HG03095 (cell line): Measurements from ENCODE around the gene CDH4.

Experiments used
- ATAC-seq: cut with Tn5 transposase; IDR thresholded peaks from one replicate; pipeline ENCODE4 v1.9.1; 2021; ENCODE audit warnings: moderate library complexity; ENCODE audit not compliant: unreplicated experiment

CDH4 gene

DNA sequence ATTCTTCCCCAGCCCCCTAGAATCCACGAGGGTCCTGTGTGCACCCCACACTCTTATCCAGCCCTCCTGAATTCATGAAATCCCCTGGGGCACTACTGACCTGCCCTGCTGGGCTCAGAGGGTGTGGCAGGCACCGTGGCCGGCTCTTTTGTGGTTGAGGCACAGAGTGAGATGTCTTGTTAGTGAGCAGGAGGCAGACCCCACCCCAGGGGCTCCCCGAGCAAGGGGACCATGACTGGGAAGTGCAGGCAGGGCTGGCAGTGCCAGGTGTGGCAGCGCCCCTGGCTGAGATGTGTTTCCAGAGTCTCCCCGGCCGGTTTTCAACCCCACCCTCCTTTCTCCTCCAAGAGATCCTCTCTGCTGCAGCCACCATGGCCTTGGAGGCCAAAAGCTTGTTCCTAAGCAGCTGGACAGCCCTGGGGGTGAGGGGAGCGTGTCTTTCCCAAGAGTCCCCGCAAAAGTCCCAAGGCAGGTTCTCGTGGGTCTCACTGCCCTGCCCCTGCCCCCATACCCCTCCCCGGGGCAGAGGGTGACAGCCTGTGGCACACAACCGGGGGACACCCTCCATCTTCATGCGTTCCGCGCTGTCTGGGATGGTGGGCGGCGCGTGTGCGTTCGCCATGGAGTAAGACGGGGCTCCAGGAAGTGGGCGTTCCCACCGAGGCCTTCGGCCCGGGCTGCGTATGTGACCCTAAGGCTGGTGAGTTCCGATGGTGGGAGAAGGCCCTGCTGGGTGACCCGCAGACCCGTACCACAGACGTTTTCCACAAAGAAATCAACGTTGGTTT, 604.8 kb downstream of the CDH4 start:
- no peak for ATAC-seq

DNA sequence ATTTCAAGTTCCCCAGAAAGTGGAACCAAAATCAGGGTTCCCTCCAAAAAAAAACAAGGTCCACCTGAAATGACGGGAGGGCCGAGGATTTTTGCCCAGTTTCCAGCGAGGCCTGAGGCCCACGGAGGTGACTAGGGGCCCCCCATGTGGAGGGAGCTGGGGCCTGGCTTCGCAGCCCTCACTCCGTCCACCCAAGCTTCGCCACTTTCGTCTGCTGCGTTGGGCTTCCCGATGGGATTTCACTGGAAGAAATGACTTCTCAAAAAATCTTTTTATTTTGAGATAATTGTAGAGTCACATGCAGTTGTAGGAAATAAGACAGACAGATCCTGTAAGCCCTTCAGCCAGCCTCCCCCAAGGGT, 605.3 kb downstream of the CDH4 start:
- no peak for ATAC-seq

DNA sequence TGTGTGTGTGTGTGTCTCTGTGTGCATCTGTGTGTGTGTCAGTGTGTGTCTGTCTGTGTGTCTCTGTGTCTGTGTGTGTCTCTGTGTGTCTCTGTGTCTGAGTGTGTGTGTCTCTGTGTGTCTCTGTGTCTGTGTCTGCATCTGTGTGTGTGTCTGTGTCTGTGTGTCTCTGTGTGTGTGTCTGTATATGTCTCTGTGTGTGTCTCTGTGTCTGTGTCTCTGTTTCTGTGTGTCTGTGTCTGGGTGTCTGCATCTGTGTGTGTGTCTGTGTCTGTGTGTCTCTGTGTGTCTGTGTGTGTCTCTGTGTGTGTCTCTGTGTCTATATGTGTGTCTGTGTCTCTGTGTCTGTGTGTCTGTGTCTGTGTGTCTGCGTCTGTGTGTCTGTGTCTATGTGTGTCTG, 605.8 kb downstream of the CDH4 start:
- no peak for ATAC-seq

DNA sequence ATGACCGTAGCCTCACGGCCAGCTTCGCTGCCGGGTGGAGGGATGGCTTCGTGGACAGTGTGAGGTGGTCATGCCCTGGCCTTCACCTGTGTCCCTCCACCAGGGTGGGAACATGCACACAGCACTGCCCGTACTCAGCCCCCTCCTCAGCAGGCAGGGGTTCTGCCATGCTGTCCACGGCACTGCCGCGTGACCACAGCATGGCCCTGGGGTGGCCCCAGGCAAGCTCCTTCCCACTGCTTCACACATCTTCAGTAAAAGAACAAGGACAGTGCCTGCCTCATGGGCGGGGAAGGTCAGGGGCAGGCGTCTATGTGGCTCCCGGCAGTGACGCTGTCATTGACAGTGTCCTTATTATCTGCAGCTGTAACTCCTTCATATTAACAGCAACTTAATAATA, 607.7 kb downstream of the CDH4 start:
- ATAC-seq, result no peak

DNA sequence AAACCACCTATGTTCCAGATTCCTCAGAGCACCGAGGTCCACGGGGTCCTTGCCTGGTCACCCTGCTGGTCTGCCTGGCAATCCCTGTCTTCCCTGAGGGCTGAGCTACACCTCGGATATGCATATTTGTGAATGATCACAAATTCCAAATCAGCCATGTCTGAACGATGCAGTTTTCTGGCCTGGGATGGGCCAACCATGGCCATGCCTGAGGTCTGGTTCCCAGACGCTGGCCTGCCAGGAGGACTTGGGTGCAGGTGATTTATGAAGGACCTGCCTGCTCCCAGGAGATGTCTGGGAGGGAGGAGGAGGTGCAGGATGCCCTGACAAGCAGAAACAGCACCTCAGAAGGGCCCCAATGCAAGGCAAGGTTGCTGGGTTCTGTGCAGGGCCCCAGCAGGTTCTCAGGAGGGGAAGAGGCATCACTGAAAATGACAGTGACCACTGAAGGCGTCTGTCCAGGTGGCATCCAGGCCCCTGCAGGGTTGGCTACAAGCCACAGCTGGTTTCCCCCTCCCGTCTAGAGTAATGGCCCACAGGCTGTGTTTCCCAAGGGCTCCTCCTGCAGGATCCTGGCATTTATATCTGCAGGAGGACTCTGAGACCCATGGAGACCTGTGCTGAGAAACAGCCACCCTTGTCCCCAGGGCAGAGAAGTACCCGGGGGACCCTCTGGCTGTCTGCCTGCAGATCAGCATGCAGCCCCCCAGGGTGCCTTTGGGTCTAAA, 608.4 kb downstream of the CDH4 start:
- ATAC-seq, result no peak

DNA sequence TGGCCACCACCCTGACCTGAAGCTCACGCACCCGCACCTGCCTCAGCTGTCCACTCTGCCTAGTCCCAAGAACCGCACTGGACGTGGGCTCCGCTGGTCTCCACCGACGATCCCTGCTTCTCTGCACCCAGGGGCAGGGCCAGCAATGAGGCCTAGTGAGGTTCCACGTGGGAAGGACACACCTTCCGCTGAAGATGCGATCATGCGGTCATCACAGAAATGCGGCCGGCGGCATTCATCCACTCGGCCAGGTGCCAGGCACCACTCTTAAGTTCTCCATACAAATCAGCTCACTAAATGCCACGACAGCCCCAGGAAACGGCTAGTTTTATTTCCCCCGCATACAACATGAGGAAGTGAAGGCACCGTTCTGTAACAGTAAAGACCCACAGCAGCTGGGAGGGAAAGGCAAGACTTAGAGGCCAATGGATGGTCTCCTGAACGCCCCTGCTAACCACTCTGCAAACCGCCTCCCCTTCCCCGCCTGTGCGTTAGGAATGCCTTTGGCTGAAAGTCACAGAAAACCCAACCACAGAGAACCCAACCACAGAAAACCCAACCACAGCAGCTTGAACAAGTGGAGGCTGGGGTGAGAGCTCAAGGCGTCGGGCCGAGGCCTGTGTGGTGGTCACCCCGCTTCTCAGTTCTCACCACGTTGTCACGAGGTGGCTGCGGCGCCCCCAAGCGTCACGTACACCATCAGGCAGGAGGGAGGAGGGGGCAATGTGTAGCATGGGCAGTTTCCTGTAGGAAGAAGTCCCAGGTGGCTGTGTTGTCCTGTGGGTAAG, 609.2 kb downstream of the CDH4 start:
- no peak for ATAC-seq

DNA sequence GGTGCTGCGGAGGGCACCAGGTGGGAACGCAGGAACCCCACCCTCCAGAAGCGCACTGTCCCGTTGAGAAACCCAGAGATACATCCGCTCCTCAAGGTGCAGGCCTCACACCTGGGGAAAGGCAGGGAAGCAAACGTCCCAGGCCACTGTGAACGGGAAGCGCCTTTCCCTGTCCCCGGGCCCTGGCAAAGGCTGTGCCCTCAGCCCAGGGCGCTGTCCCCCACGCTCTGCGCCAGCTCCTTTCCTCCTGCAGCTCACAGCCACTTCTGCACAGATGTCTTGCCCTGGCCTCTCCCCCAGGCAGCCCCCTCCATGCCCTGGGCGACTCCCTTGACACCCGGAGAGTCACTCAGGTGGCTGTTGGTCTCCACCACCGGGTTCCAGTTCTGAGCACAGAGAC, 609.8 kb downstream of the CDH4 start:
- ATAC-seq, result no peak

DNA sequence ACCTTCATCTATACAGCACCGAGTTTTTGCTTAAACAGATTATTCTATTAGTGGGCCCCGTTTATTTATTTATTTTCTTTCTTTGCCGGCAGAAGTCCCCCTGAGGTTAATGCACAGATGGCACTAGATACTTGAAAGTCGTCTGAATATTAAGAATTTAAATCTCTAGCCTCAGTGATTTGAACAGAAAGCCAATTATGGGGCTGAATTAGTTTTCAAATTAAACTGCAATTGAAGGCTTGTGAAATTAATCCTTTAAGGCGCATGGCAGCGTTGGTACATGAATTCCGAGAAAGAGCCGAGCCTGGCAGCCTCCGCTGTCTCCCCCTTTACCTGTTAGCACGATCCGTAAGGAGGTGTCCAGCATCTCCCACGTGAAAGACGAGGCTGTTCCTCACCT, 610.8 kb downstream of the CDH4 start:
- no peak for ATAC-seq

DNA sequence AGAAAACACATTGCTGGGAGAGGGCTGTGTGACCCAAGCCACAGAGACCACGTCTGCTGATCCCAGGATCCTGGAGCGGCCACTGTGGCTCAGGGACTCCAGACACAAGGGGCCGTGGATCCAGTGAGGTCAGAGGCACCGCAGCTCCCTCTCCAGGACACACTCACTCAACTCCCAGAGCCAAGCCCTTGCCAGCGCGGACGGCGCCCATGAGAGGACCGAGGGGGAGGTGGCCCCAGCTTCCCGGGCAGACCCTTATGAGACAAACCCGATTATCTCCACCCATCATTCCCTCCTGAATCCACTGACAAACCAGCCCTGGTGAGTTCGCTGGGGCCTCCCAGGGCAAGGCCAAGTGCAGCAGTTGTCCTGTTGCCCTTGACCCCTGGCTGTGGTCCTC, 612.4 kb downstream of the CDH4 start:
- ATAC-seq, result no peak

DNA sequence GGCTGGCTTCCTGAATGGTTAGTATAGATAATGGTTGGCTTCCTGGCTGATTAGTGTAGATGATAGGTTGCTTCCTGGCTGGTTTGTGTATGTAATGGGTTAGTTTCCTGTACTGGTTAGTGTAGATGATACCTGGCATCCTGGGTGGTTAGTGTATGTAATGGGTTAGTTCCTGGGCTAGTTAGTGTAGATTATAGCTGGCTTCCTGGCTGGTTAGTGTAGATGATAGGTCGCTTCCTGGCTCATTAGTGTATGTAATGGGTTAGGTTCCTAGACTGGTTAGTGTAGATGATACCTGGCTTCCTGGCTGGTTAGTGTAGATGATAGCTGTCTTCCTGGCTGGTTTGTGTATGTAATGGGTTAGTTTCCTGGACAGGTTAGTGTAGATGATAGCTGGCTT, 613.3 kb downstream of the CDH4 start:
- ATAC-seq, result no peak

DNA sequence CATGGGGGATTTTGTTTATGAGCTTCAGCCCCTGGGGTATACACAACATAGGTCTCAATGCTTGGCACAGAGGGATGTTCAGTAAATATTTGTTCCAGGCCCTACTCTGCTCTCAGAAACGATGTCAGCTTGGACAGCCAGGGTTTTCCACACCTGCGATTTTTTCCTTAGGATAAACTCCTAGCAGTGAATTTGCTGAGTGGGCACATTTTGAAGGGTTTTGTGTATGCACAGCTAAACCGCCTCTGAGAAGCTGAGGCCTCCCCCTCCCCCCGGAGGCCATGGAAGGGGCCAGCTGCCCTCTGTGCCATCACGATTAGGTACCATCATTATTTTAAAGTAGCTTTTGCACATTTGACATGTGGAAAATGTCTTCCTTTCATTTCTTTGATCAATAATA, 614.1 kb downstream of the CDH4 start:
- no peak for ATAC-seq

DNA sequence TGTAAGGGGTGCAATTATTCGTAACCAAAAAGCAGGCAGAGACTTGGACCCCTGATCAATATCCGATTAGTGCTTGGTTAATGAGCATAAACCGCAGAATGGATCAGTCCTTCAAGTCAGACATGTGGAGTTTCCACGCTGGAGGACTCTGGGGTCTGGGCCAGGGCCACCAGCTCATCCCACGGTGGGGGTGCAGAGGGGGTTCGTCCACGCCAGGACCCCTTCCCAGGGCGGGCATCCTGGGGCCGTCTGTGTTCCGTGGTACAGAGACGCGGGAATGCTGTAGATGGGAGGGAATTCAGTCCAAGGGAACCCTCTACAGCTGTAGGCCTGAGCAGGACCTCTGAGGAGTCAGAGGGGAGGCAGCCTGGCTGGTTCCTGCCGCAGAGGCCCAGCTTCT, 615.9 kb downstream of the CDH4 start:
- no peak for ATAC-seq

DNA sequence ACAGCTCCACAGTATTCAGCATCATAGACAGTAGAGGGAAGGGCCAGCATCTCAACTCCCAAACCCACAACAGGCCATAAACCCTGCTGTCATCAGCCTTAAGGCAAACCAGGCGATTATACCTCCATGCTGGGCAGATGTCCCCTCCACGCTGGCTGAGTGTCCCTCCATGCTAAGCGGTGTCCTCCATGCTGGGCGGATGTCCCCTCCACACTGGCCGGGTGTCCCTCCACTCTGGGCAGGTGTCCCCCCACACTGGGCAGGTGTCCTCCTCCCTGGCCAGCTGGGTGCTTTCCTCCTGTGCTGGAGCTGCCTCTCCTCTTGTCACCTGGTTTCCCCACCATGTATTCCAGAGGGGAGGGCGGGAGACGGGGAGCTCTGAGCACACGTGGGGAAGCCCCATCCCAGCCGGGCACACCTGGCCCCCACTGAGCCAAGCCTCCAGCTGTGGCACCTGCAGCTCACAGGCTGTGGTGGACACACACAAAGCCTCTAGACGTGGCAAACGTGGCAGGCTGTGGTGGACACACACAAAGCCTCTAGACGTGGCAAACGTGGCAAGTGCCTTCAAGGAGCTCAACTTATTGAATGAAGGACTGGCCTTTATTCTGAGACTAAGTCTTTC, 616.5 kb downstream of the CDH4 start:
- no peak for ATAC-seq

DNA sequence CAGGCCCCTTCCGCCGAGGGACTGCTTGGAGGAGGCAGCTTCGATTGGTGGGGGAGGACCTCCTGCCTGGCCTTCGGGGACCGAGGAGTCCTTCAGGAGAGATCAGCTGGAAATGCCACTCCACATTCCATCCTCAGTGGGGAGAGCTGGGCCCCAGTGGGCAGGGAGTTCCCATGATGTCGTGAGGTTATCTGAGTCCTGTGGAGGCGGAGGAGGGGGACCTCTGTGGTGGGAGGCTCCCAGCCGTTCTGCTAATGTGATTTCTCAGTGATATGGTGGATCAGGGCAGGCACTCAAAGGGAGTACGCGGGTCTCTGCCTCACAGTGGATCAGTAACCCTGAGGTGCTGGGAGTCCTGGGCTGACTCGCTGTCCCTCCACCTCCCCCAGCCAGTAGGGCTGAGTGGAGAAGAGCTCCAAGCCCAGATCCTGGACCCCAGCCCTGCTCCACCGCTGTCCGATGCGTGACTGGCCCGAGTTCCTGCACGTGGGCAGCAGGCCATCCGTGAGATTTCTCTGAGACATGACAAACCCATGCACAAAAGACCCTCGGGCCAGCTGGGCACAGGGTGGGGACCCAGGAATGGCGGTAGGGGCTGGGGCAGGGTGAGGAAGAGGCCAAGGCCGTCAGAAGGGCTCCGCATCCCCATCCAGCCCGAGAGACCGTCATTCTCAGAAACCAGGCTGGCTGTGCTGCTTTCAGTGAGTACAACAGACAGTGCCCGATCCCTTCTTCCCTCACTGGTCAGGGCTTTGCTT, 617.9 kb downstream of the CDH4 start:
- ATAC-seq, result no peak

DNA sequence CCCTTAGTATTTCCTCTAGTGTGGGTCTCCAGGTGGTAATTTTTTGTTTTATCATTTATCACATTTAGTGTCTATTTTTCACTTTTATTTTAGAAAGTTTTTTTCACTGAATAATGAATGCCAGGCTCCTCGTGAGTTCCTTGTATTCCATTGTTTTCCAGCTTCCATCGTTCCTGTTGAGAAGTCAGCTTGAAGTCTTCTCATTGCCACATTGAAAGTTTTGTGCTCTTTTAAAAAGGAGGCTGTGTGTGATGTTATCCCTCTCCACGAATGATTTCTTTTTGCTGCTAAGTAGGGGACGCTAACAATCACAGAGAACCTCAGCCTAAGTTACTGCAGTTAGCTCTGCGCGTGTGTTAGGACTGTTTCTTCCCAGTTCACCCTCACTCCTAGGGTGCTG, 619.1 kb downstream of the CDH4 start:
- ATAC-seq, result no peak

DNA sequence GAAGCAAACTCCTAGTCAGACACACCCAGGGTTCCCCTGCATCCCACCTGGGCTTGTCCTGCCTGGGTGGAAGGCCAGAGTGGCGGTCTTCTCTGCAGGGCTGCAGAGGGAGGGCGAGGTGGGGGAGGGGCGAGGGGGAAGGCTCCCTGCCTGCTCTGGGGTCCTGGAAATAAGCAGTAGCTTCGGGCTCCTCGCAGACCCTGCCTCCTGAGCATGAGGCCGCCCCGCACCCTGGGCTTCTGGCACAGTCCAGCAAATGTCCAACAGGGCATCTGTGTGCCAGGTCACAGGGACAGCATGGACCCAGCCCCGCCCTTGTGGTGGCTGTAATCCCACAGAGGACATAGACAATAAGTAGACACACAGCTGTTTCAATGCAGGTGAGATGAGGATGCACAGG, 619.9 kb downstream of the CDH4 start:
- ATAC-seq, result no peak

DNA sequence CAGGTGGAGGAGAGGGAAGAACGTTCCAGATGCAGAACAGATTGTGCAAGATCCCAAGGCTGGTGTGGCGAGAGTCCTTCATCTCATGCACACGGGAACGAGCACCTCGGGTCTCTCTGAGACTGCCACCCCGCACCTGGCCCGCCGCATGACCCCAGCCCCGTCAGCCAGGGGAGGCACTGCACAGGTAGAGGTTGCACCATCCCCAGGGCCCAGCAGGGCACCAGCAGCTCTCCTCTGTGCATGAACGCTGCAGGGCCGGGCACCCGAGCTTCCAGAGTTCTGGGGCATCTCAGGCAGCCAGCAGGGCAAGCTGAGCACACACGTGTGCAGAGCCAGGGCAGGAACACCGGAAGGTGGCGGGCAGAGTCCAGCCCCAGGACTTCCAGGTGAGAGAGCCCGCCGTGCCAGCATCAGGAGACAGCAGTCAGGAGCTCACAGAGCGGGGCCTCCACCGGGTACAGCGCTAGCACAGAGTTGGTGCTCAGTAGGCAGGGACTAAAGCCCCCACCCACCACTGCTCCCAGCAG, 620.4 kb downstream of the CDH4 start:
- no peak for ATAC-seq

DNA sequence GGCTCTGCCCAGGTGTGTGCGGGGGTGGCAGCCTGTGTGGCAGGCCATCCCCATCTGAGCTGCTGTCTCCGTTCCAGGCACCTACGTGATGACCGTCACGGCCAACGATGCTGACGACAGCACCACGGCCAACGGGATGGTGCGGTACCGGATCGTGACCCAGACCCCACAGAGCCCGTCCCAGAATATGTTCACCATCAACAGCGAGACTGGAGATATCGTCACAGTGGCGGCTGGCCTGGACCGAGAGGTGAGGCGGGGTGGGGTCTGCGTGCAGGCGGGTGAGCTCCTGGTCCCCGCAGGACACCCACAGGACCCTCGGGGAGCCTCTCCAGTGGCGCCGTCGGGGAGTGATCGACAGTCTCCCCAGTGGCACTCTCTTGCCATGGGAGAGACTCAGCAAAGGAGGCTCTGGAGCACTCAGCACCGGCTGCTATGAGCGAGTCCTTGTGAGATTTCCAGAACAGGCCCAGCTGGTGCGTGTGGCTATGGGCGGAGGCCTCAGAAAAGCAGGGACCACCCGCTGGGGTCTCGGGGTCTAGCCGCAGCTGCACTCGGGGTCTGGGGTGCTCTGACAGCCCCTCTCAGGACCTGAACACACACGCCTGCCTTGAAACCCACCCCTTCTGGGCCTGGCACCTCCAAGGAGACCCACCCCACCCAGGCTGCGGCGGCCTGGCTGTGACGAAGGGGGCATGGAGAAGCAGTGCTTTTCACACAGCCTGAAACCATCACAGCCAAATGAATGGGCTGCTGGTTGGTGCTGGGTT, 621.8 kb downstream of the CDH4 start:
- no peak for ATAC-seq

DNA sequence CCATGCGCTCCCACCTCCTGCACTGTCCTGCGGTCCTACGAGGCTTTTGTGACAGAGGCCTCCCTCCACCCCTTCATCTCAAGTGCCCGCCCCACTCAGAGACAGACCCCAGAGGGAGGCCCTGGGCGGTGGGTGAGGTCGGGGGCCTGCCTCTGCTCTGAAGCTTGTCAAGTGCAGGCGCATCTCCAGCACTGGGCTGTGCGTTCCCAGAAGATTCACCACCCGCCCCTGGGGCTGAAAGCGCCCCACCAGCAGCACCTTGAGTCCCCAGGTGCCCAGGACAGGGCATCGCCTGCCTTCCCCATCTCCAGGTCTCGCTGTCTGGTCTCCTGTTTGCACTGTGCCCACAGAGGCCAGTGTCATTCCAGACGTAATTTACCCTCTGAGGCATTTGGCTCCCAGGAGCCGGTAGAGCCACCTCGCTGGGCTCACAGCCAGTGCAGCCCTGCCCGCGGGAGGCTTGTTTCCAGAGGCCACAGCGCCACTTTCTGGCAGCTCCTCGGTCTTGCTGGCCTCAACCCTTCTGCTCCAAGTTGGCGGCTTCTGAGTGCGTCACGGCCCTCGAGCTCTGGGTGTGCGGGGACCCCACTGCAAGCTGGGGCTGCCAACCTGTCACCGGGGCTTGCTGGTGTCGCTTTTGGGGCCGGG, 622.5 kb downstream of the CDH4 start:
- no peak for ATAC-seq
